Naive thymus-derived CD4-positive, alpha-beta T cell (primary cell): ENCODE data around the gene JSRP1. TPM values are rescaled to one million over a fixed set of nuclear protein-coding genes. Genes with fewer than 3 reads are reported as not detected.

Source experiments
- ATAC-seq: fragments of 150-1000 bp; cut with Tn5 transposase; 2 replicates; pipeline ENCODE4 v1.10.0; 2021; ENCODE audit warnings: mild to moderate bottlenecking, moderate library complexity
- CTCF ChIA-PET: fragments of 350-600 bp; sonication (Branson Sonifier 250); formaldehyde crosslinking; loops from one replicate; lab custom pipeline; 2021; ENCODE audit warnings: antibody characterized with exemption; lab: Charles Lee
- POLR2A ChIA-PET: fragments of 350-600 bp; sonication (Branson Sonifier 250); formaldehyde crosslinking; loops from one replicate; lab custom pipeline; 2021; ENCODE audit warnings: antibody characterized with exemption, inconsistent platforms; lab: Charles Lee
- DNase-seq, 9 donors: peaks; one replicate each; pipeline versions ENCODE4 v3.0.0 to v3.0.0-alpha.2; 2020 to 2022; ENCODE audit warnings: mixed read lengths in 1 of 9
- H3K27ac ChIP-seq: one replicate; pipeline ENCODE4 v1.7.0; 2013; ENCODE audit warnings: mild to moderate bottlenecking, low read depth, low read length, moderate library complexity
- H3K27me3 ChIP-seq, 2 donors: one replicate each; pipeline ENCODE4 v1.7.0; 2013; ENCODE audit warnings: low read length in 2 of 2, mild to moderate bottlenecking in 2 of 2, moderate library complexity in 2 of 2; ENCODE audit not compliant: control insufficient read depth in 2 of 2, insufficient read depth in 2 of 2
- H3K36me3 ChIP-seq, 3 experiments: 1 replicate in 2 of 3; 2 replicates in 1 of 3; pipeline ENCODE4 v1.7.0; 2013; ENCODE audit warnings: low read length in 3 of 3, mild to moderate bottlenecking in 3 of 3, moderate library complexity in 1 of 3; ENCODE audit not compliant: insufficient read depth in 3 of 3, control insufficient read depth in 2 of 3
- H3K4me1 ChIP-seq, 2 donors: one replicate each; pipeline ENCODE4 v1.7.0; 2013; ENCODE audit warnings: low read length in 2 of 2, mild to moderate bottlenecking in 2 of 2, moderate library complexity in 1 of 2; ENCODE audit not compliant: control insufficient read depth in 2 of 2, insufficient read depth in 2 of 2
- H3K4me3 ChIP-seq: 2 replicates; pipeline ENCODE4 v1.7.0; 2013; ENCODE audit warnings: mild to moderate bottlenecking, low read length
- H3K9me3 ChIP-seq, 3 experiments: 1 replicate in 2 of 3; 2 replicates in 1 of 3; pipeline ENCODE4 v1.7.0; 2013; ENCODE audit warnings: low read length in 3 of 3; ENCODE audit not compliant: control insufficient read depth in 2 of 3
- H3K27ac Mint-ChIP-seq, 9 donors: one replicate each; pipeline ENCODE4 v1.8.0; 2020 to 2022; ENCODE audit warnings: mixed read lengths in 9 of 9, mild to moderate bottlenecking in 8 of 9, moderate library complexity in 5 of 9, inconsistent platforms in 2 of 9
- H3K27me3 Mint-ChIP-seq, 5 donors: one replicate each; pipeline ENCODE4 v1.8.0; 2021 to 2022; ENCODE audit warnings: mixed read lengths in 5 of 5, mild to moderate bottlenecking in 1 of 5
- H3K36me3 Mint-ChIP-seq, 5 donors: one replicate each; pipeline ENCODE4 v1.8.0; 2020 to 2022; ENCODE audit warnings: mixed read lengths in 5 of 5, mild to moderate bottlenecking in 3 of 5, inconsistent platforms in 1 of 5
- H3K4me1 Mint-ChIP-seq, 7 donors: one replicate each; pipeline ENCODE4 v1.8.0; 2020 to 2022; ENCODE audit warnings: mixed read lengths in 7 of 7, mild to moderate bottlenecking in 3 of 7, inconsistent platforms in 1 of 7
- H3K4me3 Mint-ChIP-seq, 10 donors: one replicate each; pipeline ENCODE4 v1.8.0; 2020 to 2022; ENCODE audit warnings: mild to moderate bottlenecking in 10 of 10, mixed read lengths in 10 of 10, moderate library complexity in 6 of 10, inconsistent platforms in 2 of 10
- H3K9me3 Mint-ChIP-seq, 11 donors: one replicate each; pipeline ENCODE4 v1.8.0; 2020 to 2022; ENCODE audit warnings: mixed read lengths in 11 of 11, mild to moderate bottlenecking in 4 of 11, inconsistent platforms in 1 of 11, moderate library complexity in 1 of 11
- intact Hi-C, 2 donors: fragments of 100-400 bp; cut with micrococcal nuclease; formaldehyde crosslinking; loops; one replicate each; pipeline ENCODE4 v1.15.1; 2023
- polyA plus RNA-seq, 2 donors: library from polyadenylated mRNA; unstranded; fragments of 300-500 nt; fragmentation: Illumina TruSeq; gene quantifications; one replicate each; pipeline ENCODE4 v1.2.3, GENCODE V29; 2021
- total RNA-seq, 6 experiments: library from RNA in 5 of 6; stranded (reverse) in 5 of 6; gene quantifications; 1 replicate in 5 of 6; 2 replicates in 1 of 6; pipeline ENCODE4 v1.2.3 and lab custom pipeline; 2021 to 2026

Gene JSRP1
- total and polyA plus RNA-seq, 7 experiments from 2014 or later: 0.24 to 0.54 (median 0.34) TPM; not detected in 3

- H3K36me3 ChIP-seq: peaks cover 0 to 98% (median 2%) of the 10 kb centered on the region in 3 experiments
- no peak overlapping the region for H3K4me3 Mint-ChIP-seq
- ATAC-seq: no peak
- POLR2A ChIA-PET: no interaction called here
- H3K9me3 Mint-ChIP-seq: no peaks in the 10 kb centered on the region
- peaks cover 3 to 16% (median 10%) of the 10 kb centered on the region in 5 donors for H3K36me3 Mint-ChIP-seq
- no peak overlapping the region for H3K4me3 ChIP-seq
- H3K27me3 Mint-ChIP-seq: no peaks in the 10 kb centered on the region
- H3K27ac ChIP-seq: no peak overlapping the region
- H3K27me3 ChIP-seq: no peaks in the 10 kb centered on the region
- H3K4me1 Mint-ChIP-seq: peaks cover 5 to 18% (median 16%) of the 10 kb centered on the region in 7 donors
- DNase-seq: no peak
- H3K27ac Mint-ChIP-seq: peak overlapping the region in 2 of 9 donors; percentile 49 to 72
- intact Hi-C loops: no loop called here
- CTCF ChIA-PET: no interaction called here
- H3K9me3 ChIP-seq: no peaks in the 10 kb centered on the region
- no peaks in the 10 kb centered on the region for H3K4me1 ChIP-seq
These were observed 43.1 kb downstream of the JSRP1 start for GRCh38 chr19:2212861-2213711.

GRCh38 chr19:2210987-2211740, 45.1 kb downstream of the JSRP1 start:
- H3K9me3 Mint-ChIP-seq: no peaks in the 10 kb centered on the region
- ChIA-PET CTCF (no interaction called here), POLR2A (no interaction called here)
- peaks cover 0 to 10% (median 10%) of the 10 kb centered on the region in 5 donors for H3K36me3 Mint-ChIP-seq
- H3K4me3 ChIP-seq: no peak overlapping the region
- H3K4me1 ChIP-seq: no peaks in the 10 kb centered on the region
- peaks cover 5 to 18% (median 16%) of the 10 kb centered on the region in 7 donors for H3K4me1 Mint-ChIP-seq
- no peaks in the 10 kb centered on the region for H3K27me3 Mint-ChIP-seq
- H3K27ac ChIP-seq: no peak overlapping the region
- no peaks in the 10 kb centered on the region for H3K9me3 ChIP-seq
- DNase-seq (no peak), ATAC-seq (no peak)
- H3K27me3 ChIP-seq: no peaks in the 10 kb centered on the region
- no peak overlapping the region for H3K4me3 Mint-ChIP-seq
- H3K27ac Mint-ChIP-seq: peak overlapping the region in 2 of 9 donors; percentile 33 to 76
- peaks cover 0 to 98% (median 2%) of the 10 kb centered on the region in 3 experiments for H3K36me3 ChIP-seq
- intact Hi-C loops: no loop called here

GRCh38 chr19:2210206-2210605, 46.0 kb downstream of the JSRP1 start:
- H3K9me3 Mint-ChIP-seq: no peaks in the 10 kb centered on the region
- Histone ChIP-seq H3K27ac (no peak overlapping the region), H3K4me1 (no peaks in the 10 kb centered on the region), H3K36me3 (peaks cover 0 to 91% (median 2%) of the 10 kb centered on the region in 3 experiments), H3K9me3 (no peaks in the 10 kb centered on the region), H3K4me3 (no peak overlapping the region), H3K27me3 (no peaks in the 10 kb centered on the region)
- no peak overlapping the region for H3K27ac Mint-ChIP-seq
- CTCF ChIA-PET: no interaction called here
- peaks cover 0 to 10% (median 9%) of the 10 kb centered on the region in 5 donors for H3K36me3 Mint-ChIP-seq
- no peak overlapping the region for H3K4me3 Mint-ChIP-seq
- peaks cover 5 to 8% (median 7%) of the 10 kb centered on the region in 7 donors for H3K4me1 Mint-ChIP-seq
- no peaks in the 10 kb centered on the region for H3K27me3 Mint-ChIP-seq
- intact Hi-C loops: no loop called here
- POLR2A ChIA-PET: no interaction called here
- ATAC-seq: no peak
- no peak for DNase-seq

GRCh38 chr19:2209408-2209807, 46.8 kb downstream of the JSRP1 start:
- Histone ChIP-seq H3K27me3 (no peaks in the 10 kb centered on the region), H3K9me3 (no peaks in the 10 kb centered on the region), H3K27ac (no peak overlapping the region), H3K36me3 (peaks cover 0 to 87% (median 2%) of the 10 kb centered on the region in 3 experiments), H3K4me1 (no peaks in the 10 kb centered on the region), H3K4me3 (no peak overlapping the region)
- H3K9me3 Mint-ChIP-seq: no peaks in the 10 kb centered on the region
- DNase-seq (no peak), ATAC-seq (no peak)
- CTCF ChIA-PET: interaction anchor here (0.8 kb wide), 1 partner anchor 390 kb away, joined by 4 read pairs; no protein-coding TSS in a partner anchor
- POLR2A ChIA-PET: no interaction called here
- intact Hi-C loops: no loop called here
- peaks cover 0 to 12% (median 10%) of the 10 kb centered on the region in 5 donors for H3K36me3 Mint-ChIP-seq
- H3K4me3 Mint-ChIP-seq: no peak overlapping the region
- peaks cover 0 to 5% (median 0%) of the 10 kb centered on the region in 7 donors for H3K4me1 Mint-ChIP-seq
- no peak overlapping the region for H3K27ac Mint-ChIP-seq
- no peaks in the 10 kb centered on the region for H3K27me3 Mint-ChIP-seq

GRCh38 chr19:2208975-2209374, 47.2 kb downstream of the JSRP1 start:
- no peaks in the 10 kb centered on the region for H3K27me3 ChIP-seq
- Mint-ChIP-seq H3K4me3 (no peak overlapping the region), H3K36me3 (peaks cover 3 to 16% (median 10%) of the 10 kb centered on the region in 5 donors), H3K27me3 (no peaks in the 10 kb centered on the region), H3K27ac (no peak overlapping the region), H3K4me1 (peaks cover 0 to 5% (median 3%) of the 10 kb centered on the region in 7 donors), H3K9me3 (no peaks in the 10 kb centered on the region)
- intact Hi-C loops: no loop called here
- H3K4me1 ChIP-seq: no peaks in the 10 kb centered on the region
- DNase-seq: no peak
- peaks cover 0 to 87% (median 2%) of the 10 kb centered on the region in 3 experiments for H3K36me3 ChIP-seq
- ChIA-PET POLR2A (no interaction called here), CTCF (interaction anchor here (0.8 kb wide), 1 partner anchor 390 kb away, joined by 4 read pairs; no protein-coding TSS in a partner anchor)
- no peak overlapping the region for H3K27ac ChIP-seq
- H3K4me3 ChIP-seq: no peak overlapping the region
- no peak for ATAC-seq
- no peaks in the 10 kb centered on the region for H3K9me3 ChIP-seq

- Histone ChIP-seq H3K27ac (no peak overlapping the region), H3K4me3 (no peak overlapping the region), H3K36me3 (peaks cover 0 to 87% (median 2%) of the 10 kb centered on the region in 3 experiments), H3K27me3 (no peaks in the 10 kb centered on the region), H3K4me1 (no peaks in the 10 kb centered on the region), H3K9me3 (no peaks in the 10 kb centered on the region)
- intact Hi-C loops: no loop called here
- Mint-ChIP-seq H3K36me3 (peaks cover 4 to 17% (median 5%) of the 10 kb centered on the region in 5 donors), H3K27me3 (no peaks in the 10 kb centered on the region), H3K4me3 (no peak overlapping the region), H3K4me1 (peaks cover 0 to 5% (median under 1%) of the 10 kb centered on the region in 7 donors), H3K9me3 (no peaks in the 10 kb centered on the region), H3K27ac (no peak overlapping the region)
- POLR2A ChIA-PET: no interaction called here
- ATAC-seq: peak; percentile 26
- CTCF ChIA-PET: interaction anchor here (0.8 kb wide), 1 partner anchor 391 kb away, joined by 4 read pairs; no protein-coding TSS in a partner anchor
- no peak for DNase-seq
These were observed 48.0 kb downstream of the JSRP1 start for GRCh38 chr19:2207991-2208860.
